K562 (cell line): ENCODE data around the gene USP19. TPM values are rescaled to one million over a fixed set of nuclear protein-coding genes. Genes with fewer than 3 reads are reported as not detected.

ENCODE experiments used
- ATF1 ChIP-seq, 2 experiments: fragments of 450-650 bp in 1 of 2; IDR thresholded peaks; 2 replicates each; pipeline ENCODE4 v1.6.1; 2016; ENCODE audit warnings: missing compliant biosample characterization in 1 of 2, missing genetic modification characterization in 1 of 2
- CBFB ChIP-seq: sonication (generic); formaldehyde crosslinking; IDR thresholded peaks from 2 replicates; pipeline ENCODE4 v1.4.0; 2020; ENCODE audit warnings: mild to moderate bottlenecking, missing genetic modification reagents
- CREM ChIP-seq: IDR thresholded peaks from 2 replicates; pipeline ENCODE4 v1.6.1; 2014; ENCODE audit warnings: antibody characterized with exemption, low read depth
- EGR1 ChIP-seq: fragments of 450-650 bp; conservative IDR thresholded peaks from 2 replicates; pipeline ENCODE4 v1.6.1; 2017; ENCODE audit warnings: mild to moderate bottlenecking
- FOS ChIP-seq: IDR thresholded peaks from 3 replicates; pipeline ENCODE4 v1.6.1; 2011; ENCODE audit not compliant: insufficient read length; ENCODE audit errors: extremely low read depth
- GABPA ChIP-seq: fragments of 200-800 bp; sonication (Bioruptor generic); conservative IDR thresholded peaks from 2 replicates; pipeline ENCODE4 v1.6.1; 2016; ENCODE audit warnings: low read depth, missing genetic modification characterization, missing compliant biosample characterization
- GTF3C2 ChIP-seq: IDR thresholded peaks from 3 replicates; pipeline ENCODE4 v1.6.1; 2011; ENCODE audit warnings: borderline replicate concordance, mild to moderate bottlenecking, moderate library complexity; ENCODE audit not compliant: insufficient read length; ENCODE audit errors: extremely low read depth
- MLX ChIP-seq, 2 experiments: fragments of 450-650 bp in 1 of 2; sonication (generic) in 1 of 2; formaldehyde crosslinking; conservative IDR thresholded peaks; 2 replicates each; pipeline versions ENCODE4 v1.4.0 to v1.8.1; 2020 to 2022; ENCODE audit warnings: mild to moderate bottlenecking in 1 of 2, missing genetic modification reagents in 1 of 2
- NFYB ChIP-seq: IDR thresholded peaks from 2 replicates; pipeline ENCODE4 v1.6.1; 2011; ENCODE audit warnings: mild to moderate bottlenecking, moderate library complexity; ENCODE audit not compliant: insufficient read length; ENCODE audit errors: extremely low read depth
- NR4A1 ChIP-seq, 2 experiments: fragments of 250-450 bp in 1 of 2; fragments of 450-650 bp in 1 of 2; sonication (Bioruptor Pico) in 1 of 2; IDR thresholded peaks; 2 replicates each; pipeline versions ENCODE4 v1.4.0 to v1.6.1; 2016 to 2020; ENCODE audit warnings: mild to moderate bottlenecking in 2 of 2, missing compliant biosample characterization in 1 of 2, missing genetic modification characterization in 1 of 2, moderate library complexity in 1 of 2
- SP1 ChIP-seq: sonication (generic); formaldehyde crosslinking; IDR thresholded peaks from 2 replicates; pipeline ENCODE4 v1.8.1; 2022; ENCODE audit warnings: mild to moderate bottlenecking, missing genetic modification reagents
- TAF9B ChIP-seq: fragments of 450-650 bp; IDR thresholded peaks from 2 replicates; pipeline ENCODE4 v1.6.1; 2018; ENCODE audit warnings: mild to moderate bottlenecking; ENCODE audit not compliant: partially characterized antibody
- YY1 ChIP-seq, 3 experiments: IDR thresholded peaks; 2 replicates each; pipeline ENCODE4 v1.6.1; 2011; ENCODE audit warnings: low read length in 2 of 3, mild to moderate bottlenecking in 2 of 3, moderate library complexity in 2 of 3, borderline replicate concordance in 1 of 3, control low read depth in 1 of 3, low read depth in 1 of 3; ENCODE audit not compliant: insufficient read depth in 3 of 3, insufficient replicate concordance in 2 of 3, control insufficient read depth in 1 of 3, insufficient read length in 1 of 3; ENCODE audit errors: extremely low read depth in 1 of 3
- ZBTB11 ChIP-seq, 3 experiments: fragments of 200-800 bp in 1 of 3; fragments of 250-450 bp in 1 of 3; fragments of 450-650 bp in 1 of 3; sonication (Bioruptor Pico) in 1 of 3; sonication (Bioruptor generic) in 1 of 3; formaldehyde crosslinking in 1 of 3; IDR thresholded peaks; 2 replicates each; pipeline versions ENCODE4 v1.6.1 to v1.8.0; 2016 to 2022; ENCODE audit warnings: mild to moderate bottlenecking in 2 of 3, missing genetic modification characterization in 2 of 3, missing compliant biosample characterization in 1 of 3, moderate library complexity in 1 of 3
- ZBTB26 ChIP-seq: fragments of 450-650 bp; formaldehyde crosslinking; IDR thresholded peaks from 2 replicates; pipeline ENCODE4 v1.4.0; 2022; ENCODE audit warnings: missing genetic modification characterization
- ZNF224 ChIP-seq: sonication (generic); formaldehyde crosslinking; IDR thresholded peaks from 2 replicates; pipeline ENCODE4 v1.8.0; 2022; ENCODE audit warnings: mild to moderate bottlenecking, missing genetic modification reagents
- polyA plus RNA-seq, 8 experiments: library from polyadenylated mRNA; depleted of rRNA in 4 of 8; stranded (reverse) in 5 of 8; unstranded in 3 of 8; fragments of >200 nt; fragmentation: Nextera tagmentation in 2 of 8; fragmentation: Illumina TruSeq in 1 of 8; extraction: Ambion mirVana in 2 of 8; extraction: Trizol in 1 of 8; gene quantifications; 2 replicates each; pipeline versions ENCODE4 v1.2.1 to v1.2.3, GENCODE V29; 2011 to 2014; ENCODE audit warnings: inconsistent platforms in 1 of 8, missing spikeins in 1 of 8
- total RNA-seq, 7 experiments: library from RNA; depleted of rRNA in 6 of 7; stranded (reverse); fragments of >200 nt in 6 of 7; fragmentation: Illumina TruSeq in 2 of 7; extraction: Trizol in 2 of 7; gene quantifications; 2 replicates each; pipeline versions ENCODE4 v1.2.1 to v1.2.3, GENCODE V29; 2011 to 2021; ENCODE audit warnings: low replicate concordance in 1 of 7

USP19 gene
- total and polyA plus RNA-seq, 9 of the 15 experiments (the other 6 are each of a cell fraction or from before 2014, with no cell fraction given), result 0.24 to 65.9 (median 36.9) TPM

GRCh38 chr3:49104427-49105291, 16.0 kb downstream of the USP19 start, which contains the start of gene QARS1 (continued):
- TF ChIP-seq ZBTB11 (CRISPR knock-in tag; IDR thresholded peaks at IDR 0.05) (no peak), NFYB (peak; percentile 67), NR4A1 (CRISPR knock-in tag; IDR thresholded peaks at IDR 0.05) (no peak), NR4A1 (tag; IDR thresholded peaks at IDR 0.05) (no peak), ZNF224 (no peak), GTF3C2 (no peak), YY1 (IDR thresholded peaks at IDR 0.05; ENCODE audit: borderline replicate concordance in 1 of 3, control insufficient read depth in 1 of 3, extremely low read depth in 1 of 3, insufficient read depth in 3 of 3, insufficient read length in 1 of 3, insufficient replicate concordance in 2 of 3, low read depth in 1 of 3, low read length in 2 of 3) (peak in 2 of 3 experiments; percentile 85 to 90), CBFB (CRISPR knock-in tag) (no peak), ZBTB26 (no peak), CREM (peak; percentile 4; the same call in 1 of the 2 replicates), ATF1 (CRISPR knock-in tag; IDR thresholded peaks at IDR 0.05) (no peak), ATF1 (tag; IDR thresholded peaks at IDR 0.05) (peak; percentile 40), EGR1 (0 out of 2 replicates have a peak, but pooled peaks have one; percentile 9), FOS (peak; percentile 70), GABPA (tag) (peak; percentile 92), MLX (CRISPR knock-in tag; conservative IDR thresholded peaks at IDR 0.05) (no peak), SP1 (CRISPR knock-in tag) (peak; percentile 59; the same call in 1 of the 2 replicates), TAF9B (peak; percentile 70)
